GM21390 (cell line): ENCODE results near the gene PLXNA4.

ENCODE experiments used
- ATAC-seq: cut with Tn5 transposase; IDR thresholded peaks from one replicate; pipeline ENCODE4 v1.9.1; 2021; ENCODE audit not compliant: unreplicated experiment

The PLXNA4 gene

GRCh38 chr7:132134814-132135445 is 441.3 kb downstream of the PLXNA4 start:
- ATAC-seq, result no peak

GRCh38 chr7:132133501-132133900 is 442.8 kb downstream of the PLXNA4 start:
- ATAC-seq, result no peak

GRCh38 chr7:132131196-132131595 is 445.1 kb downstream of the PLXNA4 start:
- ATAC-seq, result no peak

GRCh38 chr7:132130497-132130896 is 445.8 kb downstream of the PLXNA4 start:
- ATAC-seq, result no peak

- ATAC-seq, result no peak
These were observed 450.2 kb downstream of the PLXNA4 start for GRCh38 chr7:132125872-132126595.

GRCh38 chr7:132125096-132125495 is 451.2 kb downstream of the PLXNA4 start:
- no peak for ATAC-seq

- ATAC-seq, result no peak
These were observed 451.7 kb downstream of the PLXNA4 start for GRCh38 chr7:132124575-132124974.

- no peak for ATAC-seq
These were observed 452.5 kb downstream of the PLXNA4 start for GRCh38 chr7:132123773-132124172.

- ATAC-seq, result no peak
These were observed 453.4 kb downstream of the PLXNA4 start for GRCh38 chr7:132122901-132123300.

GRCh38 chr7:132121987-132122386 is 454.3 kb downstream of the PLXNA4 start:
- no peak for ATAC-seq

- no peak for ATAC-seq
These were observed 457.6 kb downstream of the PLXNA4 start for GRCh38 chr7:132118641-132119040.

GRCh38 chr7:132117636-132118035 is 458.6 kb downstream of the PLXNA4 start:
- ATAC-seq, result no peak

- ATAC-seq, result no peak
These were observed 459.1 kb downstream of the PLXNA4 start for GRCh38 chr7:132117181-132117580.

- ATAC-seq, result no peak
These were observed 459.9 kb downstream of the PLXNA4 start for GRCh38 chr7:132116369-132116768.

- ATAC-seq, result no peak
These were observed 460.5 kb downstream of the PLXNA4 start for GRCh38 chr7:132115758-132116157.

GRCh38 chr7:132115028-132115427 is 461.2 kb downstream of the PLXNA4 start:
- no peak for ATAC-seq

- ATAC-seq, result no peak
These were observed 461.9 kb downstream of the PLXNA4 start for GRCh38 chr7:132114411-132114810.

GRCh38 chr7:132113536-132114371 is 462.5 kb downstream of the PLXNA4 start:
- no peak for ATAC-seq

- ATAC-seq, result no peak
These were observed 463.6 kb downstream of the PLXNA4 start for GRCh38 chr7:132112657-132113056.

- no peak for ATAC-seq
These were observed 464.2 kb downstream of the PLXNA4 start for GRCh38 chr7:132112106-132112505.

GRCh38 chr7:132110692-132111091 is 465.6 kb downstream of the PLXNA4 start:
- ATAC-seq, result no peak

GRCh38 chr7:132109769-132110168 is 466.5 kb downstream of the PLXNA4 start:
- no peak for ATAC-seq
